ENCODE results near the gene ATP2B2. TPM values are rescaled to one million over a fixed set of nuclear protein-coding genes. Genes with fewer than 3 reads are reported as not detected.

The ATP2B2 gene
- total RNA-seq, 1 experiment from 2014 or later: not detected

DNA sequence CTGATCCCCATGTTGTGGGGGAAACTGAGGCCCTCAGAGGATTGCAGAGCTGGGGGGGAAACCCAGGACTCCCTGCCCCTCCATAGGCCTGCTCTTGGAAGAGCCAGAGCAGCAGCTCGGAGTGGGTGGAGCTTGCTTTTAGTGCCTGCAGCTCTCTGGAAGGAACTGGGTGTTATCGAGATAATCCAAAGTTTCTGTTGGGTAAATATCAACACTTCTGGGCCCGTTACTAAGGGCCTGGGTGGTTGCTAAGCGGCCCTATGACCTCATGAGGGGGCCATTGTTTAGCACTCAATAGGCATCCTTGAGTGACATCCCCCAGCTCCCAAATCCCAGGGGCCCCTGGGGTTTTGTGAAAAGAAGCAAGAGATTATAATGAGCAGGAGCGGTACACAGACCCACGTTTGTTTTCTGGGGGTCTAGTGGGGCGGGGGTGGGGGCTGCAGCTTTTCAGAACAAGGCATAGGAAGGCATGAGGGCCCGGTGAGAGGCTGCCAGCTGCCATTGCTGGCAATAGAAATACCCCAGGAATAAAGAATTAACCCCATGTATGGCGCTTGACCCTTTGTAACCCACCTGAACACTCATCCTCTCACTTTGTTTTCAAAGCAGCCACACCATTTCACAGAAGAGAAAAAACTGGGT lies 48.3 kb upstream of the ATP2B2 start:
- no TSS peak for BruUV-seq (replicated peaks)
- no peaks in the 10 kb centered on the region for H3K9me3 ChIP-seq
- Mint-ChIP-seq H3K4me3 (ENCODE audit: unreplicated experiment) (no peak overlapping the region), H3K36me3 (ENCODE audit: insufficient read depth, unreplicated experiment) (no peaks in the 10 kb centered on the region), H3K27me3 (ENCODE audit: insufficient read depth, unreplicated experiment) (peaks cover 17% of the 10 kb centered on the region), H3K9me3 (ENCODE audit: unreplicated experiment) (no peaks in the 10 kb centered on the region), H3K27ac (ENCODE audit: unreplicated experiment) (no peak overlapping the region), H3K4me1 (ENCODE audit: low read depth, unreplicated experiment) (no peaks in the 10 kb centered on the region)
- CTCF ChIA-PET: no interaction called here
- TF ChIP-seq, protein P1, sequence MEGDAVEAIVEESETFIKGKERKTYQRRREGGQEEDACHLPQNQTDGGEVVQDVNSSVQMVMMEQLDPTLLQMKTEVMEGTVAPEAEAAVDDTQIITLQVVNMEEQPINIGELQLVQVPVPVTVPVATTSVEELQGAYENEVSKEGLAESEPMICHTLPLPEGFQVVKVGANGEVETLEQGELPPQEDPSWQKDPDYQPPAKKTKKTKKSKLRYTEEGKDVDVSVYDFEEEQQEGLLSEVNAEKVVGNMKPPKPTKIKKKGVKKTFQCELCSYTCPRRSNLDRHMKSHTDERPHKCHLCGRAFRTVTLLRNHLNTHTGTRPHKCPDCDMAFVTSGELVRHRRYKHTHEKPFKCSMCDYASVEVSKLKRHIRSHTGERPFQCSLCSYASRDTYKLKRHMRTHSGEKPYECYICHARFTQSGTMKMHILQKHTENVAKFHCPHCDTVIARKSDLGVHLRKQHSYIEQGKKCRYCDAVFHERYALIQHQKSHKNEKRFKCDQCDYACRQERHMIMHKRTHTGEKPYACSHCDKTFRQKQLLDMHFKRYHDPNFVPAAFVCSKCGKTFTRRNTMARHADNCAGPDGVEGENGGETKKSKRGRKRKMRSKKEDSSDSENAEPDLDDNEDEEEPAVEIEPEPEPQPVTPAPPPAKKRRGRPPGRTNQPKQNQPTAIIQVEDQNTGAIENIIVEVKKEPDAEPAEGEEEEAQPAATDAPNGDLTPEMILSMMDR (IDR thresholded peaks at IDR 0.05; ENCODE audit: insufficient read depth in 1 of 2, low read depth in 1 of 2, low read length in 1 of 2, severe bottlenecking in 1 of 2, unreplicated experiment in 1 of 2): no peak
- no peaks in the 10 kb centered on the region for H3K36me3 ChIP-seq (ENCODE audit: control insufficient read depth, insufficient read depth, low read length)
- H3K4me3 ChIP-seq (ENCODE audit: low read depth, low read length): no peak overlapping the region
- DNase-seq: no peak
- no peaks in the 10 kb centered on the region for H3K4me1 ChIP-seq
- POLR2A ChIA-PET: no interaction called here
- H3K27me3 ChIP-seq (replicated peaks; ENCODE audit: control insufficient read depth, insufficient read depth, low read length): no peaks in the 10 kb centered on the region
- intact Hi-C loops (cut with micrococcal nuclease; ENCODE audit: unreplicated experiment): no loop called here

DNA sequence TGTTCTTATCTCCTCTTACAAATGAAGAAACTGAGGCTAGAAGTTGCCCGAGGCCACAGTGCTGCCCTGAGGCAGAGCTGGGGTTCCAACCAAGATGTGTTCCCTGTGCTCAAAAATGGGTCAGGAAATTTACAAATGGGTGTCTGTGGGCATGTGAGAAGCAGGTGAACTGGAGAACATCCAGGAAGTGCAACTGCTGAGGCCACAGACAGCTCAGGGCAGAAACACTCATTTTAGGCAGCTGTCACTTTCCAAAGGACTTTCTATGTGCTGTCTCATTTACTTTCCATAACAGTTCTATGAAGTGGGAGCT lies 47.2 kb upstream of the ATP2B2 start:
- Histone ChIP-seq H3K4me1 (no peaks in the 10 kb centered on the region), H3K27me3 (replicated peaks; ENCODE audit: control insufficient read depth, insufficient read depth, low read length) (no peaks in the 10 kb centered on the region), H3K9me3 (no peaks in the 10 kb centered on the region), H3K36me3 (ENCODE audit: control insufficient read depth, insufficient read depth, low read length) (no peaks in the 10 kb centered on the region), H3K4me3 (ENCODE audit: low read depth, low read length) (no peak overlapping the region)
- Mint-ChIP-seq H3K4me1 (ENCODE audit: low read depth, unreplicated experiment) (no peaks in the 10 kb centered on the region), H3K27me3 (ENCODE audit: insufficient read depth, unreplicated experiment) (peaks cover 9% of the 10 kb centered on the region), H3K27ac (ENCODE audit: unreplicated experiment) (no peak overlapping the region), H3K36me3 (ENCODE audit: insufficient read depth, unreplicated experiment) (no peaks in the 10 kb centered on the region), H3K9me3 (ENCODE audit: unreplicated experiment) (no peaks in the 10 kb centered on the region), H3K4me3 (ENCODE audit: unreplicated experiment) (no peak overlapping the region)
- intact Hi-C loops (cut with micrococcal nuclease; ENCODE audit: unreplicated experiment): no loop called here
- BruUV-seq (replicated peaks): no TSS peak
- ChIA-PET POLR2A (no interaction called here), CTCF (no interaction called here)
- no peak for DNase-seq
- TF ChIP-seq, protein P1 (IDR thresholded peaks at IDR 0.05; ENCODE audit: insufficient read depth in 1 of 2, low read depth in 1 of 2, low read length in 1 of 2, severe bottlenecking in 1 of 2, unreplicated experiment in 1 of 2): no peak

DNA sequence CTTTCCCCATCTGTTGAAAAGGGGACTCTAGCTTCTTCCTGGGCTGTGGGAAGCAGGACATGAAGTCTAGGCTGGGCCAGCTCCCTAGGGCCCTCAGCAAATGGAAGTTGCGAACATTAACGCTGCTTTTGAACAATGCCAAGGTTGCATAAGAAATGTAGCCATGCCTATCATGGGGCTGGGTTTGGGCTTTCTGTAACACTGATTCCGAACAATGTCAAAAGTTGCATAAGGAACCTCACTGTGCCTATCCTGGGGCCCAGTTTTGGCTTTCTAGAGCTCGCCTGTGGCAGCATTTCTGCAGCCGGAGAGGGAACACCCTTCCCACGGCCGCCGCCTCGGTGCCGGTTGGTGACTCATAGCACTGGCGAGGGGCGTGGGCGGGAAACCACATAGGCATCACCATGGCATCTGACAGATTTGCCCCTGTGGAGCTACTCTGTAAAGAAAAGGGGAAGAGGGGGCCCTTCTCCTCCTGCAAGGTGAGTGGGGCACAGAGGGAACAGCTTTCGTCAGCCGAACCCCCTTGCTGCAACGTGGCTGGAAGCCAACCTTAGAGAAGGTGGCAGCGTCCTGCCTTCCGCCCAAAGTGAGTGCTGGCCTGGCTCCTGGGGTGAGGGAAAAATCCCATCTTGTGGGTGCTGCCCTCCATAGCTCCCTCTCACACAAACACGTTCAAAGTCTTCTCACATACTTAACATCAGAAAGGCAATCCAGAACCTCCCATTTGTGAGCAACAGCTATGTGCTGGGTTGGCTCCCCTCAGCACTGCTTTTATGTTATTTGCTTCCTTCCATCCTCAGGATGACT lies 46.6 kb upstream of the ATP2B2 start:
- DNase-seq: no peak
- Mint-ChIP-seq H3K36me3 (ENCODE audit: insufficient read depth, unreplicated experiment) (no peaks in the 10 kb centered on the region), H3K27me3 (ENCODE audit: insufficient read depth, unreplicated experiment) (peaks cover 11% of the 10 kb centered on the region), H3K9me3 (ENCODE audit: unreplicated experiment) (no peaks in the 10 kb centered on the region), H3K4me1 (ENCODE audit: low read depth, unreplicated experiment) (no peaks in the 10 kb centered on the region), H3K27ac (ENCODE audit: unreplicated experiment) (no peak overlapping the region), H3K4me3 (ENCODE audit: unreplicated experiment) (no peak overlapping the region)
- Histone ChIP-seq H3K9me3 (no peaks in the 10 kb centered on the region), H3K36me3 (ENCODE audit: control insufficient read depth, insufficient read depth, low read length) (no peaks in the 10 kb centered on the region), H3K4me1 (no peaks in the 10 kb centered on the region), H3K4me3 (ENCODE audit: low read depth, low read length) (no peak overlapping the region), H3K27me3 (replicated peaks; ENCODE audit: control insufficient read depth, insufficient read depth, low read length) (no peaks in the 10 kb centered on the region; the same call in 1 of the 2 replicates)
- BruUV-seq (replicated peaks): no TSS peak
- ChIA-PET CTCF (no interaction called here), POLR2A (no interaction called here)
- intact Hi-C loops (cut with micrococcal nuclease; ENCODE audit: unreplicated experiment): no loop called here
- TF ChIP-seq, protein P1 (IDR thresholded peaks at IDR 0.05; ENCODE audit: insufficient read depth in 1 of 2, low read depth in 1 of 2, low read length in 1 of 2, severe bottlenecking in 1 of 2, unreplicated experiment in 1 of 2): no peak
